ENCODE results near the gene SHISA5. TPM values are rescaled to one million over a fixed set of nuclear protein-coding genes. Genes with fewer than 3 reads are reported as not detected.

The SHISA5 gene
- total and polyA plus RNA-seq, 10 of the 15 experiments (the other 5 are each of a cell fraction or from before 2014, with no cell fraction given): 17.1 to 148 (median 67.3) TPM

DNA sequence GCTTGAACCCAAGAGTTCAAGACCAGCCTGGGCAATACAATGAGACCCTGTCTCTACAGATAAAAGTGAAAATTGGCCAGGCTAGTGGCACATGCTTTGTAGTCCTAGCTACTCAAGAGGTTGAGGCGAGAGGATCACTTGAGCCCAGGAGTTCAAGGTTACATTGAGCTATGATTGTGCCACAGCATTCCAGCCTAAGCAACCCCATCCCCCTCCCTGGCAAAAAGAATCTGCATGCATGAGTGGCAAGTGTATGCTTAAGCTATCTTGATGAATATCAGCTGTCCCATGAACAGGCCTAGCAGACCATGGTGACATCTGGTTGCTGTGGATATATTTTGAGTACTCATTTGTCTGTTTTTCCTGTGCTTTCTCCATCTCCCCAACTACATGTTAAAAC is 52.7 kb downstream of the SHISA5 start:
- H3K4me3 ChIP-seq: no peak overlapping the region
- POLR2A ChIA-PET: interaction anchor here (1.1 kb wide), 1 partner anchor 22 kb away, joined by 3 read pairs; no protein-coding TSS in a partner anchor
- H3K79me2 ChIP-seq (ENCODE audit: control insufficient read depth, insufficient read depth, low read length): peaks cover 18% of the 10 kb centered on the region
- H4K20me1 ChIP-seq (ENCODE audit: control insufficient read depth, insufficient read depth): no peaks in the 10 kb centered on the region
- RAD21 ChIA-PET (ENCODE audit: unreplicated experiment): interaction anchor here (0.8 to 3.9 kb wide), 4 partner anchors 15 to 98 kb away, joined by 3 to 18 read pairs (median 3); no protein-coding TSS in a partner anchor
- DNase-seq (ENCODE audit: low read depth, low spot score) (no peak), ATAC-seq (no peak), FAIRE-seq (no peak)
- no peaks in the 10 kb centered on the region for H3K27me3 ChIP-seq (replicated peaks in 1 of 2; ENCODE audit: control insufficient read depth in 2 of 2, insufficient read depth in 2 of 2, low read length in 1 of 2)
- in situ Hi-C loops (cut with MboI) (no loop called here), intact Hi-C loops (cut with micrococcal nuclease; ENCODE audit: unreplicated experiment) (no loop called here)
- WGBS (ENCODE audit: insufficient coverage, insufficient replicate concordance, low lambda C conversion rate, missing lambda C conversion rate): 100% methylated on average over 1 of the region's 1 CpG
- no peak overlapping the region for H3K9ac ChIP-seq (ENCODE audit: control insufficient read depth, insufficient read depth, low read length)
- peaks cover 1 to 23% of the 10 kb centered on the region in 2 experiments; a peak in 2 of 4 replicates for H3K36me3 ChIP-seq (ENCODE audit: control insufficient read depth in 2 of 2, insufficient read depth in 2 of 2, low read length in 1 of 2)
- H3K27ac ChIP-seq (ENCODE audit: control insufficient read depth, insufficient read depth): no peak overlapping the region
- H3K4me2 ChIP-seq (ENCODE audit: control insufficient read depth, insufficient read depth): no peak overlapping the region
- H3K9me3 ChIP-seq (replicated peaks; ENCODE audit: control insufficient read depth, insufficient read depth, low read length): no peaks in the 10 kb centered on the region
- BruUV-seq (replicated peaks): no TSS peak
- H3K4me1 ChIP-seq (ENCODE audit: control insufficient read depth, insufficient read depth, low read length): peaks cover 4% of the 10 kb centered on the region
- no peak for TF ChIP-seq TAF1 (IDR thresholded peaks at IDR 0.05; ENCODE audit: borderline replicate concordance, low read depth, low read length)
- no peak for TF ChIP-seq BMI1 (IDR thresholded peaks at IDR 0.05; ENCODE audit: borderline replicate concordance)
- no peak for TF ChIP-seq HCFC1 (IDR thresholded peaks at IDR 0.05; ENCODE audit: low read length)
- TF ChIP-seq STAT3 (IDR thresholded peaks at IDR 0.05; ENCODE audit: low read depth, low read length): no peak
- no peak for TF ChIP-seq NBN (IDR thresholded peaks at IDR 0.05)
- no peak for TF ChIP-seq JUND (IDR thresholded peaks at IDR 0.05; ENCODE audit: low read depth, low read length)
- no peak for TF ChIP-seq CBFB (IDR thresholded peaks at IDR 0.05; ENCODE audit: low read depth)
- no peak for TF ChIP-seq FOXM1 (IDR thresholded peaks at IDR 0.05; ENCODE audit: low read depth, low read length)
- TF ChIP-seq ZNF217 (IDR thresholded peaks at IDR 0.05): no peak
- TF ChIP-seq BRCA1 (IDR thresholded peaks at IDR 0.05; ENCODE audit: low read depth, low read length): no peak
- TF ChIP-seq ATF7 (IDR thresholded peaks at IDR 0.05; ENCODE audit: low read depth): no peak
- TF ChIP-seq TCF12 (IDR thresholded peaks at IDR 0.05; ENCODE audit: low read depth, low read length): no peak
- no peak for TF ChIP-seq CEBPB (IDR thresholded peaks at IDR 0.05; ENCODE audit: borderline replicate concordance in 1 of 2, low read depth in 2 of 2, low read length in 2 of 2)
- TF ChIP-seq DPF2 (IDR thresholded peaks at IDR 0.05): no peak
- TF ChIP-seq ZNF622 (IDR thresholded peaks at IDR 0.05): no peak
- TF ChIP-seq TARDBP (IDR thresholded peaks at IDR 0.05; ENCODE audit: borderline replicate concordance): no peak
- no peak for TF ChIP-seq ZNF207 (IDR thresholded peaks at IDR 0.05; ENCODE audit: borderline replicate concordance)
- no peak for TF ChIP-seq NFIC (IDR thresholded peaks at IDR 0.05; ENCODE audit: low read depth, low read length)
- TF ChIP-seq BCL3 (IDR thresholded peaks at IDR 0.05; ENCODE audit: borderline replicate concordance, insufficient read depth, low read depth, low read length, poor library complexity, severe bottlenecking): no peak
- TF ChIP-seq SRF (IDR thresholded peaks at IDR 0.05; ENCODE audit: low read depth in 2 of 2, low read length in 2 of 2): no peak
- H2AFZ ChIP-seq (ENCODE audit: control insufficient read depth, low read depth, low read length): no peak overlapping the region
- CTCF ChIA-PET: interaction anchor here (2.2 to 5.4 kb wide), 2 partner anchors 15 to 51 kb away, joined by 7 to 54 read pairs; no protein-coding TSS in a partner anchor
- SMC1A ChIA-PET (ENCODE audit: uncharacterized antibody, unreplicated experiment): interaction anchor here (0.6 to 2.0 kb wide), 4 partner anchors 12 to 910 kb away, joined by 4 to 6 read pairs (median 5); partner anchors contain the start of genes CCDC51 and TMA7
